Fibroblast of skin of back (primary cell): ENCODE measurements around the gene SCG5.

Experiments used
- DNase-seq: peaks from one replicate; pipeline ENCODE4 v3.0.0-alpha.2; 2013

Gene SCG5

DNA sequence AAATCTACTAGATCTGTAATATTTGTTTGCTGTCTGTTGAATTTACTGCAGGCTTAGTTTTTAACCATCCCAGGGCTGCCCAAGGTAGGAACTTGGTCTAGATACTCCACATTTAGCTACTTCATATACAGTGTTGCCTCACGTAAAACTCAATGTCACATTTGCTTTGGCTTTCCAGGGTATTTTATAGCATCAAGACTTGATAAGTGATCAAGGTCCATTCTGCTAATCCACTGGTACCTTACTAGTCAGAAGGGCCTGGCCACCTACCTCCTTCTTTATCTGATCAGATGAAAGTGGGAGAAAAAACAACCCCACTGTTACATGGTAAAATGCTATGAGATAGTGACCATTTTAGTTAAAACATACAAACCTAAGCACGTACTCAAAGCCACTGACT lies 50.8 kb downstream of the SCG5 start:
- no peak for DNase-seq

DNA sequence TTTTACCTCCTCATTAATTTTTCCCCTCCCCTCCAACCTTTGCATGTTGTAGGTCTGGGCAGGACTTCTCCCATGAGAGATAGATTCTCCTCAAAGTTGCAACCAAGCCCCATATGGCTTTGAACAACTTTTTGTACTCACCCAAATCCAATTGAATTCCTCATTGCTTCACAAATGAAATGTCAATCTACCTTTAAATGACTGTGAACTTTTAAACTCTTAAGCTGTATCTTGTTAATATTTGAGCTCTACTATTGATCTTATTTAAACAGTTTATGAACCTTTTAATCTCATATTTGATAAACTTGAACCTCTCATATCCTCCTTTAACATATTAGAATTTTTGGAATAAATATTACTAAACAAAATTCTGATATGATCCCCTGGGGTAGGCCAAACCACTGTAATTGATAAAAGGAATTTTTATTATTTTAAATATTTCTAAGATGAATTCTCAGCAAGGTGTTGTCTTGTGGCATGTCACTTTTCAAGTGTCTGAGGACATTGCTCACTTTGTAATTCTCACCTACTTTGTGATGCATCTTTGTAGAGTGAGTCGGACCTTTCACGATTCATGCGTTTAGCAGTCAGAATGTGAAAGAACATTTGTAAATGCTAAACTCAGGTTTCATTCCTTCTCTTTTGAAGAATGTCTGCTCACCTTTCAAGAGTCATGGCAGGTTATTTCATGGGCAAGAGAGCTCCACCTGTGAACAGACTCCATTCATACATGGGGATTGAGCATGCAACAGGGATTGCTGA lies 52.9 kb downstream of the SCG5 start:
- DNase-seq: no peak

DNA sequence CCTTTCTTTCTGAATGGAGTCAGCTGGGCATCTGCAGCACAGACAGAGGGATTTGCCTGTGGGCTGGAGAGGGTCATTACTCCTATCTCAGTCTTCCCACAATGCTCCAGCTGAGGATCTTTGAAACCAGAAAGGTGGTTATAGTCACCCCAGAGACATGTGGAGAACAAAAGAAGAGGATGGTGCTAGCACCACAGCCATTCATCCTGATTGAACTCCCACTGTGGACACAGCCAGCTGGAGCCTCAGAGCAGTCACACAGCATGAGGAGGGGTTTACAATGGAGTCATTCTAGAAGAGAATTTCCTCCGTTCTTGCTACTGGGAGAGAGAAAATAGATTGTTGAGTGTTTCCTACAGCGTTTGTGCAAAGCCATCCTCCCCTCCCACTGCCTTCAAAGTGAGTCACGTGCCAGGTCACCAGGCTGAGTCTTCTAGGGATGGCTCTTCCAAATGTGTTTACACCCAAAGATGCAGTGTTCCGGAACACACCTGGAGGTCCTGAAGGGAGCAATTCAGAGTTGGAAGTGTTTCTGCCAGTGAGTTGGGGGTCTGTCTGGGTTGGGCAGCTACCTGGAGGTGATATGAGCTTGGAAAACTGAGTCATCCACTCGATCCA lies 57.4 kb downstream of the SCG5 start:
- no peak for DNase-seq

DNA sequence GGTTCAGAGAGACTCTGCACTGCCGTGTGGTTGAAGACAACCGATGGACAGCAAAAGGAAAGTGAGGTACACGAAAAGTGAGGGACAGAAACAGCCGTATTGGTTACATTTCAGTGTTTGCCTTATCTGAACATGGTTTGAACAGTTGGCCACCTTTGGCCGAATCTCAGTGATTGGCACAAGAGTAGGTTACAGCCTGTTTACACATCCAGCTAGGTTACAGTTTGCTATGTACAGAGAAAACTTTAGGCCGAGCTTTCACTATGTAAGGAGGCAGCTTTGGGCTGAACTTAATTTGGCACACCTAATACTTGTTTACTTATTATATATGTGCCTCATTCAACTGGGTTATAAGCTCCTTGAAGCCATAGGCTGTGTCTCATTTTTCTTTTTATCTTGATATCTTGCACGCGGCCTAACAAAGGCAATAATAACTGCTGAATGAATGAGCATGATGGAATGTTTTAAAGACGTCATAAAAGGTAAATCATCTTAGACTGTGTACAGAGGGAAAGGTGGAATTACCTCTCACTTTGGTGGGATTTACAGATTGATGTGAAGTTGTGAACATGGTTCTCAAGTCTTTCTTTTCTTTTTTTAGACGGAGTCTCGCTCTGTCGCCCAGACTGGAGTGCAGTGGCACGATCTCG lies 59.1 kb downstream of the SCG5 start:
- no peak for DNase-seq

DNA sequence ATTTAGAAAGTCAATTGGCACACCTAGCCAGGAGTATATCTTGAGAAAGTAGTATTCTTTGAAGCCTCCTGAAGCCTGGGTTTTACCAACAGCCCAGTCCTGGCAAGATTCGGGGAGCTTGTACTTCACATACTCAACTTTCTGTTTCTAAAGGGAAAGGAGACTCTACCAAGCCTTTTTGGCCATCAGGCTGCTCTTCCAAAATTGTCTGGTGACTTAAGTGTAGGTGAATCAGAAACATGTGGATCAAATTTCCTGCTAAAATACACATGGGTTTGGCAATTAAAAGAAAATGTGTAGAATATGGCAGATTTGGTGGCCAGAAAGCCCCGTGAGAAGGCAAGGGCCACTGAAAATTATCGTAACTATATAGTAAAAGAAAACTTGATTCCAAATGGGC lies 60.4 kb downstream of the SCG5 start:
- DNase-seq: no peak

DNA sequence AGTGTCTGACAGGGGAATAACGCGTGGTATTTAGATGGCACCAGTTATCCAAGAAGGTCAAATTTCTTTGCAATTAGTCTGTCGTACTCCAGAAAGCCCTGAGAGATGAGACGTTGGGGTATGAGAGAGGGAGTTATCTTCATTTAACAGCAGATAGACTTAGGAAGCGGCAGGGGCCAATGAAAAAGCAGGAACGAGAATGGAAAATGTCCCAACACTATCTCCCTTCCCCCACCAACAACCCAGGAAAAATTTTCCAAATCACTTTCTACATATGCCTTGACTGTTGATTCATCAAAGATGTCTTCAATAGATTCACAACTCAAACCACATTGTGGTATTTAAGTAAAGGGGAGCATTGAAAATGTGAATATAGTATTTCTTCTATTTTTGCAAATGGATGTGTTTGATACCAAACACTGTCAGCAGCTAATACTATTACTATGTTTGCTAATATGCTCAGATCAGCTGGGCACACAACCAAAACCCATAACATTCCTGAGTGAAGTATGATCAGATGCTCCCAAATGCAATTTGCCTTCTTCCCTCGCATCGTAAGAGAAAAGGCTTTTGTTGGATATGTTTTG lies 63.0 kb downstream of the SCG5 start:
- DNase-seq: peak; percentile 76

DNA sequence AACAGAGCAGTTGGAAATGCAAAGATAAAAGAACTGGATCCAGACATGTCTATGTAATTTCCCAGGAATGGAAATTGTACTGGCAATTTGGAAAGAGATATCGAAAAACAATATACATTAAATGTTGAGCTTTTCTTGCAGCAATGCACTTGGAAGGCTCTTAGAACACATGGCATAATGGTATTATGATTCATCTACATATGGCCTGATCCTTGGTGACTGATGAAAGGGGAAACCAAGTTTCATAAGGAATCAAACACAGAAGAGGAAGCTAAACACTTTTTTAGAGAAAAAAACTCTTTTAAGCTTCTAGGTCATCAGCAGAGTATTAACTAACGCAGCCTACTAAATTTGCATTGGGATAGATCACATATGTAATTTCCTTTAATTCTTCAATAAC lies 63.9 kb downstream of the SCG5 start:
- peak; percentile 72 for DNase-seq

DNA sequence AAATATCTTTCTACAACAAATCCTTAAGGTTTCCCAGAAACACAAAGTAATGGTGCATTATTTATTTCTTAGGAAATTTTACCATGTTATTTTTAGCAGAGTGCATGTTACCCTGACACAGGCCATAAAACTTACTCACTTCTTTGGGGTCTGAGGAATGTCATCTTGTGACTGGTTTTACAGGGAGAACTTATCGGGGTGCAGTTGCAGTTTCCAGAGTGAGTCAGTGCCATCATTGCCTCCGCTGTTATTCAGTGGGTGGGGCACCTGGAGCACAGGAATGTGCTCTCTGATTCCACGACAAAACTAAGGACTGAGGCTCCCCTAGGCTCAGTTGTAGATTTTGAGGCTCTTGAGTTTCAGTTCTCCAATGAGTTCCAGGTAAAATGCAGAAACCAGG lies 65.2 kb downstream of the SCG5 start:
- peak; percentile 81 for DNase-seq

DNA sequence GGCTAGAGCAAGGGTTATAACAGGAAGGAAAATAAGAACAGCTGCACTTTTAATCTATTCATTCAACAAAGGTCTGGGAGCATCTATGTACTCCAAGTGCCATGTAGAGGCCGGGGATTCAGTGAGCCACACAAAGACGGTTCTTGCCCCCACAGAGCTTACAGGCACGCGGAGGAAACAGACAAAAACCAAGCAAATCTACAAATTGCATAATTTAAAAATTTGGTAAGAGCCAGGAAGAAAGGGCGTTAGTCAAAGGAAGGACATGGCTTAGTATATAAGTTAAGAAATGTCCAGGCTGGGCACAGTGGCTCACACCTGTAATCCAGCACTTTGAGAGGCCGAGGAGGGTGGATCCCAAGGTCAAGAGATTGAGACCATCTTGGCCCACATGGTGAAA lies 65.9 kb downstream of the SCG5 start:
- no peak for DNase-seq

- DNase-seq: no peak
These were observed 68.0 kb downstream of the SCG5 start for GRCh38 chr15:32709295-32710033.

DNA sequence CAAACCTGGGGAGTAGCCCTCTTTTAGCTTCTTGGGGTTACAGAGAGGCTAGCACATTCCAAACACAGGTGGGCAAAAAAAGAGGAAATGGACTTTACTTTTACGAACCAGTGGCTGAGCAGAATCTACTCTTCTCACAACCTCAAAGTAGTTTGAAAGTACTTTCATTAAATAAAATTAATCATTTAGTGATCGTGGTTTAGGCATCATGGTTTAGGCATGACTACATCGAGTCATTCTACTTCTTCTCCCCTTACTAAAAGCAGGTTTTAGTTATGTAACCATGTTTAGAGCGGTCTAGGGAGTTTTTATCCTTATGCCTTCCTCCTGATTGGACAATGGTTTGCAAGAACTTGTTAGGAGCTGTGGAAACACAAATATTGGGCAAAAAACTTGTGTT lies 73.8 kb downstream of the SCG5 start:
- no peak for DNase-seq

DNA sequence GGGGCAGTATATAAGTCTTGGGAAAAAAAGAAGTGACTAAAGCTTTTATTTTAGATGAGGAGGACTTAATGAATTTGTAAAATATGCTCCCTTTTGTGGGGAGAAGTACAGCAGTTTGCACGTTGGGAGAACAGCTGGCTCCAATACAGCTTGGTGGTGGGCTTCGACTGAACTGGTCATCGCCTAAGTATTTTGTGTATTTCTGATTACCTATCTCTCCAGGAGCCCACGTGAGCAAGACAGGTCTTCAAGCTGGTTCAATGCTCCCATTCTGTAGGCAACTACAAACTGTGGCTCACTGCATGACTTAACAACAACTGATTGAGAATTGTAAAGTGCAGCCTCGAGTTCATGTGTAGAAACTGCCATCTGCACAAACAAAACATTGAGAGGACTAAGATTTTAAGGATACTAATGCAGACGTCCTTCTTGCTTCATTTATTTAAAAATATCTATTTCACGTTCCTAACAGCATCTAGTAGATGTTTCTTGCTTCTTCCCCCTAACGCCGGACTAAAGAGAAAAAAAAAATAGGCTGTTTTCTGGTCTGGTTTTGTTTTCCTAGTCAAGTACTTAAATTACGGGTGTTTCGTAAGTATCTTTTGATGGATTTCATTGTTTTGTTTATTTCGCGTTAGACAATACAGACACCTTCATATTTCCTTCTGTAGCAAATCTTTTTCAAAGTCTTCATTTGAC lies 74.9 kb downstream of the SCG5 start:
- no peak for DNase-seq

GRCh38 chr15:32716915-32717425 lies 75.5 kb downstream of the SCG5 start:
- no peak for DNase-seq

DNA sequence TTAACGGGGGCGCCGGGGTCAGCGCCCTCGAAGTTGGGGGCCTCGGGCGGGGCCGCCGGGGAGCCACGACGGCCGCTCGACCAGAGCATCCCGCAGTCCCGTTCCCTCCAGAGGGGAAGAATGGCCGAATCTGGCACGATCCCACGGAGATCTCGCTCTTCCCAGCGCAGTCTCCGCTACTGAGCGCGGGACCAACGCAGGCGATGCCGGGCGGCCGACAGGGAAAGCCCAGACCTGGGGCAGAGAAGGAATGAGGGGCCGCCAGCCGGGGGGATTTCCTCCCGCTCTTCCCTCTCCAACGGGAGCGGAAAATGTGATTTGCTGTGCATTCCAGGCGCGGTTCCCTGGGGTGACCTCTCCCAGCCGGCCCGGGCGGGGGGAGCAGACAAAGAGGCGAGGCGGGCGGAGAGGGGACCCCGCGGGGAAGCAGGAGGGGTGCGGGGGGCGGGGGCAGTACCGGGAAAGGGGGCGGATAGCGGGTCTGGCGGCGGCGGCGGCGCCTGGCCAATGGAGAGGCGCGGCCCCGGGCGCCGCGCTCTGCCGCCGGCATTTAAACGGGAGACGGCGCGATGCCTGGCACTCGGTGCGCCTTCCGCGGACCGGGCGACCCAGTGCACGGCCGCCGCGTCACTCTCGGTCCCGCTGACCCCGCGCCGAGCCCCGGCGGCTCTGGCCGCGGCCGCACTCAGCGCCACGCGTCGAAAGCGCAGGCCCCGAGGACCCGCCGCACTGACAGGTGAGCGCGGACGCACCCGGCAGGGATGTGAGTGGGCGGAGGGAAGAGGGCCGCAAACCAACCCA lies 76.1 kb downstream of the SCG5 start, which contains the start of gene GREM1:
GREM1 (plus strand) TSS at position 579 of the 801 bp plus-strand sequence. CDS start 12,687 bp downstream, outside the sequence.
- DNase-seq: peak; percentile 87

- no peak for DNase-seq
These were observed 76.8 kb downstream of the SCG5 start for GRCh38 chr15:32718227-32718820.

DNA sequence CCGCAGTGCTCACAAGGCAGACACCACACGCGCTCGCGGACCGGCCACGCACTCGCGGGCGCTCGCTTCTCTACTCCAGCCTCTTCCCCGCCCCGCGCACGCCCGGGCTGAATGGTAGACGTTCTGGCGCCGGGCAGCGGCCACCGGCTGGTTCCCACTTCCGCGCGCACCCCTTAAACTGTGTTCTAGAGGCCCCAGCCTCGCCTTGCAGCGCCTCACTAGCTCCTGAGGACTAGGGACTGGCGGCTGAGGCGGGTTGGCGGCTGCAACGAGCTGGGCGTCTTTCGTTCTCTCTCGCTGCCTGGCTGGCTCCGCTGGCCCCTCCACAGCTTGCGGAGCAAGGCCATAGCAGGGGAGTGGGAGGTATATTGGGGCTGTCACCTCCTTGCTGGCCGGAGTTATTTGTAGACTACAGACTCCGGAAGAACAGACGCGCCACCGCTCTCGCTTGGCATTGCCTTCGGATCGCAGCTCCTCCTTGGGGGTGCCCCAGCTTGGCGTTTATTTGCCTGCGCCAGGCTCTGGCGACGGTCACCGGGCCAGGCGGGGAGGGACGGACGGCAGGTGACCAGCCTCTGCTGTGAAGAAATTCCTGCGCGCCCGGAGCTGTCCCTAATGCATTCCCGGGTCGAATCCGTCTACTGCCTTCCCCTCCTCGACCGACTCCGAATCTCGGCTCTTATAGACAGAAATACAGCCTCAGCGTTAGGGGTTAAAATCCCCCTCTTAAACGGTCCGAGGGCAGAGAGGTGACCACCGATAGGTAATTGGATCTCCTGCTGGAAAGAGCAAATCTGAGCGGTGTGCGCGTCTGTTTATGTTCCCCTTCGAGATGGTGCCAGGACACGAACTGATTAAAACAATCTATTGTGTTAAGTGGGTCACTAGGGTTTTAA lies 77.6 kb downstream of the SCG5 start:
- no peak for DNase-seq

DNA sequence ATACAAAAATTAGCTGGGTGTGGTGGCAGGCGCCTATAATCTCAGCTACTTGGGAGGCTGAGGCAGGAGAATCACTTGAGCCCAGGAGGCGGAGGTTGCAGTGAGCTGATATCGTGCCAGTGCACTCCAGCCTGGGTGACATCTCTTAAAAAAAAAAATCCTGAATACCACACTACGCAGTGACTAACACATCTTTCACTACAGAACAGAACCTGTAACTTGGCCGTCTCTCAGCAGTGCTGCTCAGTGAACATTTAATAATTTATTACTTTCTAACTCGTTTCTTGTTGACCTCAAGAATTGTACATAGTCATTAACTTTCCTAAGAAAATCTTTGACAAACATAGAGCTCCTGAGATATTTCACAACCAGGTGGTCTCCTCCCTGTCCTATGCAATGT lies 80.1 kb downstream of the SCG5 start:
- no peak for DNase-seq

DNA sequence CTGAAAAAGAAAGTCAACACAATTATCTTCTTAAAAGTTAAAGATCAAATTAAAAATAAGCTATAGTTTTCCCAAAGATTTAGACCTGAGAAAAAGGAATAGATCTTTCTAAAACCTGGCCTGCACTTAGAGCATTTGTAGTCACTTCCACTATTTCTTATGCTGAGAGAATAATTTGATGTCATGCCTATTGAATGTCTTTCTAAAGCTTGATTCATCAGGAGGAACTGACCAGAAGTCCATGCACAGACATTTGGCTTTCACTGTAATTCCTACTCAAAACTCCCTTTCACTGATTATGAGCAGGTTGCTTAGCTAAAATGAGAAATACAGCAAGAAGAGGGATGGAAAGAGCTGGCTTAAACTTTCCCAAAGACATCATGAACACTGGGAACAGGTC lies 80.6 kb downstream of the SCG5 start:
- DNase-seq: no peak

DNA sequence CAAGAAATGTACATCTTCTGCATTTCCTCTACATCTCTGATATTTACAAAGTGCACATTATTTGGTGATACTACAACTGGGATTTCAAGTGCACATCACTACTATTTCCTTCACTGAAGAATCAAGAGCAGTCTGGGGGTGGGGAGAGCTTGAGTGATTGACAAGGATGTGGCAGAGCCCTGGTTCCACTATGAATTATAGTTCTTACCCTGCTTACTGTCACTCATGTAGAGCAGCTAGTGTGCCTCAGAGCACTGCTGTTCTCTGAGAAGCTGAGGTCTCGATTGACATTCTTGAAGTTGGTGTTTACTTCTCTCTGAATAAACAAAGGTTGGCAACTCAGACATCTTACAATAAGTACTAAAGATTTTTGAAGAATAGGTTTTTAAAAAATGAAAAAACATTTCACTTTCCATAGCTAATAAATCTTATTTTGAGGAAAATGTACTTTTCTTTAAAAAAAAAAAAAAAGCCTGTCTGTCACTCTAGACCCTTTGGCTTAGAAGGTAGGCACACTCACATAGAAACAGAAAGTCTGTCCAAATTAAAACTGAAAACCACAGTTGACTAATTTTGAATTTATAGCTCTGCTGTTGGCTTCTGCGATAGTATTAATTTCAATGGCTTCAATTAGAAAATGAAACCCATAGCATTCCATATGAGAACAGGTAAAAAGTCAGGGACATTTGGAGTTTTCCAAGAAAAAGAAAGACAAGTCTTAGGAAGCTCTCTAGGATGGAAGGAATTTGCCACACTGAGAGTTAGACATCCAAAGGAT lies 81.8 kb downstream of the SCG5 start:
- DNase-seq: no peak
